Cerebellar cortex (tissue), 1 donor: ENCODE measurements around the gene VTA1.
"Not testable (repeated sequence)": the region's sequence is repeated elsewhere in the genome, so short reads cannot be mapped to it uniquely, and the experiment has no call there.

ENCODE experiments used
- DNase-seq: peaks from one replicate; pipeline ENCODE4 v3.0.0-alpha.2; 2015; ENCODE audit warnings: low spot score

VTA1 gene

GRCh38 chr6:142171351-142171750 is 24.3 kb downstream of the VTA1 start:
- DNase-seq: no peak

GRCh38 chr6:142172758-142173157 is 25.7 kb downstream of the VTA1 start:
- DNase-seq: no peak

DNA sequence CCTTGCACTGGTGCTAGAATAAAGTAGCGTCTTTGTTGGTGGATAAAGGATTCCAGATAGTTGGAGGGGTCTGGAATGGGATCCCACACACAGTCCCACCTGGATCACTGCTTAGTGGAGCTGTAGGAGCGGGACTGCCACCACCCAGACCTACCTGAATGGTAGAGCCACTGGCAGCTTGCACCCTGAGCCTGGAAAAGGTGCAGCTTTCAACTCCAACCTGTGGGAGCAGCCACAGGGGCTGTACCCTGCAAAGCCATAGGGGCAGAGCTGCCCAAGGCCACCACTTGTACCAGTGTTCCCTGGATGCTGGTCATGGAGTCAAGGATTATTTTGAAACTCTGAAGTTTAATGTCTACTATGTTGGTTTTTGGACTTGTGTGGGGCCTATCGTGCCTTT is 26.9 kb downstream of the VTA1 start:
- DNase-seq: no peak

DNA sequence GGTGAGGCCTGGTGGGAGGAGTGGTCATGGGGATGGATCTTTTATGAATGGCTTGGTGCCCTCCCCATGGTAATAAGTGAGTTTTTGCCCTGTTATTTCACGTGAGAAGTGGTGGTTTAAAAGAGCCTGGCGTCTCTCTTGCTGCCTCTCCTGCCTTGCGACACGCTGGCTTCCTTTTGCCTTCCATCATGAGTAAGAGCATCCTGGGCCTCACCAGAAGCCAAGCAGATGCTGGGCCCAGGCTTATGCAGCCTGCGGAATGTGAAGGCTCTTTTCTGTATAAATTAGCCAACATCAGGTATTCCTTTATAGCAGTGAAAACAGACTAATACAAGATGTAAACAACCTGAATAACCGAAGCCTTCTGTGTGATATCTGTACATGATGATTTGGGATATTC is 27.6 kb downstream of the VTA1 start:
- DNase-seq: no peak

- no peak for DNase-seq
Observed at GRCh38 chr6:142178129-142178528, 31.1 kb downstream of the VTA1 start.

DNA sequence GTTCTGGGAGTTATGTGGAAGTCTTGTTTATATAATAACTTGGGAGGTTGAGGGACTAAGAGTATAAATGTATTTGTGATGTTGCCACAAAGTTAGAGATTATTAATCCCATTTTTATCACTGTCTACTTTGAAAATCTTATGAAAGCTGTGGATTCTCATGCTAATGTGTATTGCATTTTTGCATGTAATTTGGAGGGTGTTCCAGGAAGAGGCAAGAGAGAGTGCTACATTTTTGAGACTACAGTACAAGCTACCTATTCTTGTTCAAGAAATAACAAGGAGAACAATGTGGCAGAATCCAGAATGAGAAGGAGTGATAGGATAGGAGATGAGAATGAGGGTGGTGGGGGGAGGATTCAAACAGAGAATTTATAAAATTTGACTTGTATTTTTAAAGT is 34.9 kb downstream of the VTA1 start:
- DNase-seq: no peak

DNA sequence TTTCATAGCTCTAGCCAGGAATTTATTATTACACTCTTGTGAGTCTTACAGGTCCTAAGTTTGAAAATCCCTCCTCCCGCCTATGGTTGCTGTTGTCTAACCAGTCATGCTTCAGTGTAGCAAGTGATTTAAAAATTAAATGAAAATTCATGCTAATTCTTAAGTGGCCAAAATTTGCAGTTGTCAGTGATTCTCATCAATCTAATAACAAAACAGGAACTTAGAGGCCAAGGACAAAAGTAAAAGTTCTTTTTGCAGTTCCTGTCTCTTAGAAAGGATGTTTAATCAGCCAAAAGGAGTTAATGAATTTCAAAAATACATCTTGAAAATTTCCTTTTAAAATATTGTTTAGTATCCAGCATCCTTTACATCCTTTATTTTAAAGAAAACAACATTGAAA is 36.3 kb downstream of the VTA1 start:
- DNase-seq: no peak

DNA sequence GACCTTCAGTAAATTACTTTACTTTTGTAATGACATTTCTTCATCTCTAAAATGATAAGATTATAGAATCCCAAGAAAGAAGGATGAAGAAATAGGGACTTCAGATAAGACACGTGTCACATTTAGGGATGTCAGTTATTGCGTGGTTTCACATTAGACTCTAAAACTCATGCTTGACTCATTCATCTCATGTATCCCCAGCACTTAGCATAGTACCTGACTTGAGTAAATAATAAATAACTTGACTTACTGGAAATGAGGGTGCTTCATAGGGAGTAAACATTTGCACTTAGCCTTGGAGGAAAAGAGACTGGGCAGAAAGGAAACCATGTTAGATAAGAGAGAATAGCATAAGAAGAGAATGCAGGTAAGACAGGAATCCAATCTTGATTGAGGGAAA is 37.2 kb downstream of the VTA1 start:
- no peak for DNase-seq

DNA sequence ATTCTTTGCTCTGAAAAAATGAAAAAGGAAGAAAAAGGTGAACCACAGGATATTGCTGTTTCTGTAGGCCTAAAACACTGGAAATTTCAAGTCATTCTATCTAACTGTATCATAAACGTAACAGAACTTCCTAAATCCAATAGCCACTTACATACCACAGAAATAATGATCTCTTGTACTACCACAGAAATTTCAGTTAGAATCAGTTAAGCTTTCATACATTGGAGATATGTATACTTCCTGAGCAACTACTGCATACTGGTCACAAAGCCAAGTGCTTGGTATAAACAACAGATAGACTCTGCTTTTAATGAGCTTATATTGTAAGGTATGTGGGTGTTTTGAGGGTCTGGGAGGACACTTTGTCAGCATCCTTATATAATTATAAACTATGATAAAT is 38.6 kb downstream of the VTA1 start:
- DNase-seq: no peak

- no peak for DNase-seq
Observed at GRCh38 chr6:142187209-142187608, 40.1 kb downstream of the VTA1 start.

GRCh38 chr6:142188341-142188740 is 41.3 kb downstream of the VTA1 start:
- not testable (repeated sequence) for DNase-seq

DNA sequence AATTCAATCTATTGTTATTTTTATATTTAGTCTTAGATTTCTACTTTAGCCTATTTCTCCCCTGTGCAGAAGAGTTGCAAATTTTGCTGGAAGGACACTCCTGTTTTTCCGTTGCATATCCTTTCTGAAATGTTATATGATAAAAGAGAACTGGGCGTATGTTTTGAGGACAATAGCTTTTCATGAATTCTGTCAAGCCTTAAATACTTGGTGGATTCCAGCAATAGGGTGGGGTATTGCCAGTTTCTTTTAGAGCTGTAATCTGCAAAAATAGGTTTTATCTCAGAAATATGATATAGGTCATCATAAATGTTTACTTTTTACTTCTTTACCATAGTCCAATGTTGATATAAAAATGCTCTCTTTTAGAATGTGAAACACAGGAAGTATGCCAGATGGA is 42.0 kb downstream of the VTA1 start:
- no peak for DNase-seq

DNA sequence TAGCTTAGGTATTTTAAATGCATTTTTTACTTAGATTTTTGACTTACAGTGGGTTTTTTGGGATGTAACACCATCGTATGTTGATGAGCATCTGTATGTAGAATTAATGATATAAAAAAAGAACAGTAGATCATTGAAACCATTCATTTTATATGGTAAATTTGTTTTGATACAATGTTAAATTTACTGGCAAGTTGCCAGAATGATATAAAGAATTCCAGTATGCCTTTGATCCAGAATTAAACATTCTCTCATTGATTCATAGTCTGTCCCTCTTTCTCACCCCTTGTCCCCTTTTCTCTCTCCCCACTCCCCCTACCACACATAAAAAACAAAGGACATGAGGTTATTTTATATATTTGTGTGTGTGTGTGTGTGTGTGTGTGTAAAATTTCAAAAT is 45.3 kb downstream of the VTA1 start:
- DNase-seq: no peak

GRCh38 chr6:142193621-142194020 is 46.6 kb downstream of the VTA1 start:
- DNase-seq: no peak

GRCh38 chr6:142195862-142196541 is 48.9 kb downstream of the VTA1 start:
- no peak for DNase-seq

DNA sequence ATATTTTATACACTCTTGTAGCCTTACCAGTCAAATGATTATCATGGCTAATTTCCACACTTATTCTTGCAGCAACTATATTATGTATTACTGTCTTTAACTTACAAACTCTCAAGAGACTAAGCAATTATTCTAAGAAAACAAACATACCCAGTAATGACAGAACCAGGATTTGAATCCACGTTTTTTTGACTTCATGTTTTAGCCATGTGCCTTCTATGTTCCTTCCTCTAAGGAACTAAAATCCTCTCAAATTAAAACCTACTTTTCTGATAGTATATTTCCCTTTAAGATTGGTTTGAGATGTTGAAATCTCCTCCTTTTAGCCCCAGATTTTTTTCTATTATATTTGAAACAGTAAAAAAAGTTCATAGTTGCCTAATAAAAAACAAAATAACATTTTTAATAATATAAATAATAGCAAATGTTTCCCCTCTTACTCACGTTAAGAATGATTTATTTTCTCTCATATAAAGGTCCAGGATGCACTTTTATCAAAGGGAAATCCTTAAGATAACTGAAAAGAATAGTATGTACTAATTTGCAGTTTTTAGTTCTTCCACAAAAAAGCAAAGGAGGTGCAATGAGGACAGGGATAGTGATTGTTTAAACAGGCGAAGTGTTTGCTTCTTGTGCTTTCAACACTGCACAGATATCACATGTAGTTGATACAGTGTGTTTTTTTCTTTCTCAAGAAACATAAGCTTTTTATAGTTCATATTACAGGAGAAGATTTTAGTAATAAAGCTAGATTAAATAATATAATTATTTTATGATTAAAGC is 54.0 kb downstream of the VTA1 start:
- no peak for DNase-seq

DNA sequence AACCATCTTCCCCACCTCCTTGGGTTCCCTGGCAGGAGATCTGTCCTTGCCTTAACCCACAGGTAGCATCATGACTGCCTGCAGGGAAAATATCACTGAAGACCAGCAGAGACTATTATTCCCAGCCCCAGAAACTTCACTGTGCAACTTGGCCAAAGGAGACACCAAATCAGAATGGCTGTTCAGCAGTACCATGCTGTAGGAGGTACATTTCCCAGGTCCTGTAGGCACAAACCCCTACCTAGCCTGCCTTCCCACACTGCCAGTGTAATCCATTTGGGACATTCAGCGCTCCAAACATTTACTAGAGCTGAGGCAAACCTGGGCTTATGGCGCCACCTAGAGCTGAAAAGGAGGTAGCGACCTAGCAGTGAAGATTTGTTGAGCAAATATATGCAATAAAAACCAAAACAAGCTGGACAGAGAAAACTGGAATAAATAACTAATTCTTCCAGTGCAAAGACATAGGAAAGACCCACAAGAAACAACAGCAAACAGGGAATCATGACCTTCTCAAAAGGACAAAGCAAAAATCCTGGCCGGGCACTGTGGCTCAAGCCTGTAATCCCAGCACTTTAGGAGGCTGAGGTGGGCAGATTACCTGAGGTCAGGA is 60.3 kb downstream of the VTA1 start:
- DNase-seq: peak; percentile 55

- no peak for DNase-seq
Observed at GRCh38 chr6:142210606-142211005, 63.5 kb downstream of the VTA1 start.

- DNase-seq: no peak
Observed at GRCh38 chr6:142213402-142213801, 66.3 kb downstream of the VTA1 start.

DNA sequence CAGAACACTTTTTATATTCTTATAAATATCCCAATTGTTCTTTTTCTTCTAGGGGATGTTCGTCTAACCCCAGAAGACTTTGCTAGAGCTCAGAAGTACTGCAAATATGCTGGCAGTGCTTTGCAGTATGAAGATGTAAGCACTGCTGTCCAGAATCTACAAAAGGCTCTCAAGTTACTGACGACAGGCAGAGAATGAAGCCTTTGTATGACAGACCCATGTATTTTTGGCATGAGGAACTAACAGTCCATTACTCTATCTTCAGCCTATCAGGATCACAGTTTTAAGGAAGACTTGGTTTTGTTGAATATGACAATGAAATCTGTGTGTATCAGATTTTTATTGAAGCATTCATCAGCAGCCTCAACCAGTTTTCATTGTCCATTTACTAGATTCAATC is 71.4 kb downstream of the VTA1 start:
- no peak for DNase-seq

- DNase-seq: no peak
Observed at GRCh38 chr6:142222022-142222421, 75.0 kb downstream of the VTA1 start.

- DNase-seq: no peak
Observed at GRCh38 chr6:142223938-142224337, 76.9 kb downstream of the VTA1 start.

DNA sequence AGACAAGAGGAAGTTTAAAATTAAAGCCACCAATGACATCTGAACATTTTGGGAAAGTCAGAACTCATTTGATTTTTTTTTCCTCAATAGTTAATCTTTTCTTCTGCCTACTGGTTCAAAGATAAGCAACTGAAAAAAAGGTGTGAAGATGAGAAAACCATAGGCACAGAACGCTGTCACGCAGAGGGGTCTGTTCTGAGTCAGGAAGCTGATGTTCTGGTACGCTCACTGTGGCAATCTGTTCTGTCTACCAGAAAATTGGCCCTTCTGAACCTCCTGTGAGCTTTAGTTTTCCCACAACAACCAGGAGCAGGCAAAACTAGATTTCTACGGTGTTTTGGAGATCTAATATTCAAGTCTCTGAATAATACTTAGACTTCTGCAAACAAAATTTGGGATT is 78.1 kb downstream of the VTA1 start:
- no peak for DNase-seq
